PC-3 (cell line): ENCODE data around the gene WNK2. TPM values are rescaled to one million over a fixed set of nuclear protein-coding genes. Genes with fewer than 3 reads are reported as not detected.

Experiments
- ATAC-seq: fragments of 200-7000 bp; cut with Tn5 transposase; 2 replicates; pipeline ENCODE4 v1.9.1; 2020; ENCODE audit warnings: mild to moderate bottlenecking, moderate library complexity
- BruUV-seq: library from RNA; stranded (reverse); fragments of 400-500 nt; replicated peaks from 2 replicates; lab custom pipeline; 2021; lab: Mats Ljungman, UMichigan
- CTCF ChIA-PET: fragments of 300-600 bp; sonication (Branson Sonifier 250); formaldehyde crosslinking; loops from one replicate; lab custom pipeline; 2022; ENCODE audit warnings: antibody characterized with exemption; lab: Charles Lee
- POLR2A ChIA-PET: fragments of 300-600 bp; sonication (Branson Sonifier 250); formaldehyde crosslinking; loops from one replicate; lab custom pipeline; 2022; ENCODE audit warnings: antibody characterized with exemption; ENCODE audit not compliant: unreplicated experiment; lab: Charles Lee
- DNase-seq: peaks from one replicate; pipeline ENCODE4 v3.0.0-alpha.2; 2015
- H2AFZ ChIP-seq: fragments of 300-600 bp; sonication (generic); 2 replicates; pipeline ENCODE4 v1.6.0; 2016; ENCODE audit warnings: antibody characterized with exemption, low read length
- H3F3A ChIP-seq: fragments of 300-600 bp; sonication (generic); one replicate; pipeline ENCODE4 v1.6.0; 2017; ENCODE audit warnings: antibody characterized with exemption, low read length, control low read depth, mild to moderate bottlenecking; ENCODE audit not compliant: unreplicated experiment
- H3K27ac ChIP-seq: fragments of 300-600 bp; sonication (generic); 2 replicates; pipeline ENCODE4 v1.5.1; 2016; ENCODE audit warnings: mild to moderate bottlenecking, low read length
- H3K27me3 ChIP-seq: fragments of 300-600 bp; sonication (generic); 2 replicates; pipeline ENCODE4 v1.6.1; 2016; ENCODE audit warnings: low read length, mixed read lengths
- H3K36me3 ChIP-seq: fragments of 300-600 bp; sonication (generic); 2 replicates; pipeline ENCODE4 v1.6.1; 2016; ENCODE audit warnings: low read depth, mixed run types, low read length, mixed read lengths
- H3K4me1 ChIP-seq: fragments of 300-600 bp; sonication (generic); 2 replicates; pipeline ENCODE4 v1.5.1; 2016; ENCODE audit warnings: low read length; ENCODE audit not compliant: insufficient read depth
- H3K4me2 ChIP-seq: fragments of 300-600 bp; sonication (generic); 2 replicates; pipeline ENCODE4 v1.6.0; 2016; ENCODE audit warnings: low read length
- H3K4me3 ChIP-seq: fragments of 300-600 bp; sonication (generic); 2 replicates; pipeline ENCODE4 v1.5.1; 2016; ENCODE audit warnings: mild to moderate bottlenecking, low read length, mixed read lengths
- H3K79me2 ChIP-seq: fragments of 300-600 bp; sonication (generic); 2 replicates; pipeline ENCODE4 v1.6.1; 2017; ENCODE audit warnings: low read length, mixed read lengths
- H3K9ac ChIP-seq: fragments of 300-600 bp; sonication (generic); 2 replicates; pipeline ENCODE4 v1.6.0; 2016; ENCODE audit warnings: mild to moderate bottlenecking, low read length
- H3K9me2 ChIP-seq: fragments of 300-600 bp; sonication (generic); replicated peaks from 2 replicates; pipeline ENCODE4 v1.6.1; 2016; ENCODE audit warnings: mixed run types, low read length, mixed read lengths
- H3K9me3 ChIP-seq: fragments of 300-600 bp; sonication (generic); 2 replicates; pipeline ENCODE4 v1.6.1; 2016; ENCODE audit warnings: low read length, mixed read lengths
- H4K20me1 ChIP-seq: fragments of 300-600 bp; sonication (generic); 2 replicates; pipeline ENCODE4 v1.6.1; 2016; ENCODE audit warnings: low read length, mixed read lengths
- CTCF ChIP-seq: fragments of 300-600 bp; sonication (generic); conservative IDR thresholded peaks from 2 replicates; pipeline ENCODE4 v1.5.1; 2017; ENCODE audit warnings: antibody characterized with exemption, low read depth, mild to moderate bottlenecking, low read length
- EZH2 ChIP-seq: fragments of 300-600 bp; sonication (generic); IDR thresholded peaks from one replicate; pipeline ENCODE4 v1.6.1; 2017; ENCODE audit warnings: antibody characterized with exemption, mild to moderate bottlenecking, low read length; ENCODE audit not compliant: unreplicated experiment
- EZH2phosphoT487 ChIP-seq: fragments of 300-600 bp; sonication (generic); IDR thresholded peaks from 2 replicates; pipeline ENCODE4 v1.6.1; 2018; ENCODE audit warnings: mild to moderate bottlenecking, antibody characterized with exemption, low read length, borderline replicate concordance
- intact Hi-C: fragments of 100-400 bp; cut with micrococcal nuclease; formaldehyde crosslinking; loops from 2 replicates; pipeline ENCODE4 v1.9.0; 2023
- total RNA-seq: library from RNA; depleted of rRNA; stranded (reverse); fragments of >200 nt; gene quantifications from 2 replicates; pipeline ENCODE4 v1.2.3, GENCODE V29; 2014

WNK2 gene
- total RNA-seq, 1 experiment from 2014 or later, result 11.7 TPM

GRCh38 chr9:93325307-93326035, 141.5 kb downstream of the WNK2 start:
- Histone ChIP-seq H3K79me2 (no peaks in the 10 kb centered on the region), H3K9me2 (no peaks in the 10 kb centered on the region), H3F3A (no peaks in the 10 kb centered on the region), H3K27ac (no peak overlapping the region), H3K4me3 (no peak overlapping the region), H3K4me2 (no peak overlapping the region), H2AFZ (no peak overlapping the region), H3K36me3 (no peaks in the 10 kb centered on the region), H3K27me3 (no peaks in the 10 kb centered on the region), H3K4me1 (peaks cover 7% of the 10 kb centered on the region; the same call in 1 of the 2 replicates), H4K20me1 (no peaks in the 10 kb centered on the region), H3K9ac (no peak overlapping the region), H3K9me3 (no peaks in the 10 kb centered on the region)
- intact Hi-C loops, result no loop called here
- no TSS peak for BruUV-seq
- DNase-seq (no peak), ATAC-seq (no peak)
- ChIA-PET CTCF (no interaction called here), POLR2A (no interaction called here)
- TF ChIP-seq EZH2phosphoT487, result no peak
- no peak for TF ChIP-seq EZH2
- TF ChIP-seq CTCF, result no peak

GRCh38 chr9:93326056-93326455, 142.1 kb downstream of the WNK2 start:
- no peak overlapping the region for H3K4me2 ChIP-seq
- H3K27me3 ChIP-seq, result no peaks in the 10 kb centered on the region
- CTCF ChIA-PET, result no interaction called here
- no TSS peak for BruUV-seq
- H3K4me1 ChIP-seq, result peaks cover 7% of the 10 kb centered on the region; the same call in 1 of the 2 replicates
- no peak overlapping the region for H3K9ac ChIP-seq
- POLR2A ChIA-PET, result no interaction called here
- no peak overlapping the region for H3K27ac ChIP-seq
- no peak overlapping the region for H3K4me3 ChIP-seq
- ATAC-seq (no peak), DNase-seq (peak; percentile 12)
- H3K79me2 ChIP-seq, result no peaks in the 10 kb centered on the region
- H3F3A ChIP-seq, result no peaks in the 10 kb centered on the region
- H3K9me2 ChIP-seq, result no peaks in the 10 kb centered on the region
- H2AFZ ChIP-seq, result no peak overlapping the region
- no peaks in the 10 kb centered on the region for H3K36me3 ChIP-seq
- H3K9me3 ChIP-seq, result no peaks in the 10 kb centered on the region
- TF ChIP-seq EZH2phosphoT487, result no peak
- TF ChIP-seq CTCF, result no peak
- TF ChIP-seq EZH2, result no peak
- H4K20me1 ChIP-seq, result no peaks in the 10 kb centered on the region
- intact Hi-C loops, result no loop called here

GRCh38 chr9:93326654-93327053, 142.7 kb downstream of the WNK2 start:
- POLR2A ChIA-PET, result no interaction called here
- peaks cover 7% of the 10 kb centered on the region; the same call in 1 of the 2 replicates for H3K4me1 ChIP-seq

More at GRCh38 chr9:93326654-93327053, 142.7 kb downstream of the WNK2 start:
- Histone ChIP-seq H3K27me3 (no peaks in the 10 kb centered on the region), H3K36me3 (no peaks in the 10 kb centered on the region), H4K20me1 (no peaks in the 10 kb centered on the region), H3K9me2 (no peaks in the 10 kb centered on the region), H3K4me2 (no peak overlapping the region), H3K79me2 (no peaks in the 10 kb centered on the region), H3F3A (no peaks in the 10 kb centered on the region), H3K27ac (no peak overlapping the region), H3K9me3 (no peaks in the 10 kb centered on the region), H3K9ac (no peak overlapping the region), H2AFZ (no peak overlapping the region), H3K4me3 (no peak overlapping the region)
- DNase-seq (no peak), ATAC-seq (no peak)
- intact Hi-C loops, result no loop called here
- no peak for TF ChIP-seq EZH2
- TF ChIP-seq EZH2phosphoT487, result no peak
- no peak for TF ChIP-seq CTCF
- no TSS peak for BruUV-seq
- CTCF ChIA-PET, result no interaction called here
